HG03103 (cell line): ENCODE results near the gene UTP20.

ENCODE experiments used
- ATAC-seq: cut with Tn5 transposase; IDR thresholded peaks from one replicate; pipeline ENCODE4 v1.9.1; 2021; ENCODE audit warnings: low read depth; ENCODE audit not compliant: unreplicated experiment

The UTP20 gene

GRCh38 chr12:101280006-101280505 lies at the start of gene UTP20:
Gene UTP20 (plus strand): TSS chr12:101280105. CDS start chr12:101280283, 178 bp downstream.
- peak; percentile 99 for ATAC-seq

- ATAC-seq = no peak
Observed at GRCh38 chr12:101230547-101230946, 49.4 kb upstream of the UTP20 start.

- no peak for ATAC-seq
Observed at GRCh38 chr12:101231636-101232035, 48.3 kb upstream of the UTP20 start.

GRCh38 chr12:101235686-101236085 lies 44.2 kb upstream of the UTP20 start:
- no peak for ATAC-seq

- ATAC-seq = no peak
Observed at GRCh38 chr12:101238306-101238705, 41.6 kb upstream of the UTP20 start.

GRCh38 chr12:101238800-101239329 lies 41.0 kb upstream of the UTP20 start:
- ATAC-seq = no peak

- no peak for ATAC-seq
Observed at GRCh38 chr12:101243074-101243473, 36.8 kb upstream of the UTP20 start.

GRCh38 chr12:101243616-101244015 lies 36.3 kb upstream of the UTP20 start:
- ATAC-seq = no peak

- no peak for ATAC-seq
Observed at GRCh38 chr12:101256266-101256665, 23.6 kb upstream of the UTP20 start.

GRCh38 chr12:101257357-101257756 lies 22.5 kb upstream of the UTP20 start:
- no peak for ATAC-seq

GRCh38 chr12:101267111-101267510 lies 12.8 kb upstream of the UTP20 start:
- ATAC-seq = no peak

GRCh38 chr12:101276433-101276832 lies 3.5 kb upstream of the UTP20 start:
- ATAC-seq = no peak

GRCh38 chr12:101277443-101277842 lies 2.5 kb upstream of the UTP20 start:
- no peak for ATAC-seq

- ATAC-seq = no peak
Observed at GRCh38 chr12:101287357-101287756, 7.5 kb downstream of the UTP20 start.

GRCh38 chr12:101297661-101298060 lies 17.8 kb downstream of the UTP20 start:
- ATAC-seq = no peak

GRCh38 chr12:101298426-101298825 lies 18.5 kb downstream of the UTP20 start:
- no peak for ATAC-seq

- no peak for ATAC-seq
Observed at GRCh38 chr12:101299346-101299745, 19.4 kb downstream of the UTP20 start.

GRCh38 chr12:101299931-101300330 lies 20.0 kb downstream of the UTP20 start:
- no peak for ATAC-seq

- no peak for ATAC-seq
Observed at GRCh38 chr12:101302741-101303140, 22.8 kb downstream of the UTP20 start.

- ATAC-seq = no peak
Observed at GRCh38 chr12:101305226-101305779, 25.4 kb downstream of the UTP20 start.

- ATAC-seq = no peak
Observed at GRCh38 chr12:101305794-101306193, 25.9 kb downstream of the UTP20 start.

- ATAC-seq = no peak
Observed at GRCh38 chr12:101322480-101322879, 42.6 kb downstream of the UTP20 start.

- ATAC-seq = no peak
Observed at GRCh38 chr12:101323255-101323654, 43.4 kb downstream of the UTP20 start.
